ENCODE measurements around the gene LTBP2.

LTBP2 gene

GRCh38 chr14:74604911-74605310 is 7.1 kb downstream of the LTBP2 start:
- TF ChIP-seq JUND (IDR thresholded peaks at IDR 0.05; ENCODE audit: low read depth), result no peak
- in situ Hi-C loops (cut with HindIII; ENCODE audit: low pct_unique_long_range_greater_than_20kb, low sequenced_read_pairs), result no loop called here
- DNase-seq (ENCODE audit: low read depth in 1 of 2, low spot score in 1 of 2), result no peak

- TF ChIP-seq JUND (IDR thresholded peaks at IDR 0.05; ENCODE audit: low read depth), result no peak
- in situ Hi-C loops (cut with HindIII; ENCODE audit: low pct_unique_long_range_greater_than_20kb, low sequenced_read_pairs), result no loop called here
- no peak for DNase-seq (ENCODE audit: low read depth in 1 of 2, low spot score in 1 of 2)
Observed at GRCh38 chr14:74604157-74604556, 7.9 kb downstream of the LTBP2 start.

DNA sequence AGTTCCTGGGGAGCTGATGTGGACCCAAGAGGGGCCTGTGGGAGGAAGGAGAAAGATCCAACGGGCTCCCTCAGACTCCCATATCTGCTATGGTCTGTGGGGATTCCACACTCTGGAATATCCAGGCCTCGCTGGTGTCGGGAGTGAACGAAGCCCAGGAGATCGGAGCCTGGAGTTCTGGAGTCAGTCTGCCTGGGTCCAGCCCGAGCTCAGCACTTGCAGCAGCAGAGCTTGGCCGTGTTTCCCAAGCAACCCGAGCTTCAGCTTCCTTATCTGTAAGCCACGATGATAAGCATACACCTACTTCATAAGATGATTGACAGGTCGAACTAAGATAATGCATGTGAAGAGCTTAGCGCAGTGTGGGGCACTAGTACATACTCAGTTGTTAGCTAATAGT is 10.1 kb downstream of the LTBP2 start:
- in situ Hi-C loops (cut with HindIII; ENCODE audit: low pct_unique_long_range_greater_than_20kb, low sequenced_read_pairs), result no loop called here
- no peak for TF ChIP-seq JUND (IDR thresholded peaks at IDR 0.05; ENCODE audit: low read depth)
- no peak for DNase-seq (ENCODE audit: low read depth in 1 of 2, low spot score in 1 of 2)

GRCh38 chr14:74599946-74600345 is 12.1 kb downstream of the LTBP2 start:
- TF ChIP-seq JUND (IDR thresholded peaks at IDR 0.05; ENCODE audit: low read depth), result no peak
- in situ Hi-C loops (cut with HindIII; ENCODE audit: low pct_unique_long_range_greater_than_20kb, low sequenced_read_pairs), result no loop called here
- no peak for DNase-seq (ENCODE audit: low read depth in 1 of 2, low spot score in 1 of 2)

- in situ Hi-C loops (cut with HindIII; ENCODE audit: low pct_unique_long_range_greater_than_20kb, low sequenced_read_pairs), result no loop called here
- TF ChIP-seq JUND (IDR thresholded peaks at IDR 0.05; ENCODE audit: low read depth), result no peak
- DNase-seq (ENCODE audit: low read depth in 1 of 2, low spot score in 1 of 2), result no peak
Observed at GRCh38 chr14:74599321-74599761, 12.7 kb downstream of the LTBP2 start.

GRCh38 chr14:74596741-74597450 is 15.1 kb downstream of the LTBP2 start:
- in situ Hi-C loops (cut with HindIII; ENCODE audit: low pct_unique_long_range_greater_than_20kb, low sequenced_read_pairs), result no loop called here
- DNase-seq (ENCODE audit: low read depth in 1 of 2, low spot score in 1 of 2), result no peak
- TF ChIP-seq JUND (IDR thresholded peaks at IDR 0.05; ENCODE audit: low read depth), result no peak

- no peak for TF ChIP-seq JUND (IDR thresholded peaks at IDR 0.05; ENCODE audit: low read depth)
- no peak for DNase-seq (ENCODE audit: low read depth in 1 of 2, low spot score in 1 of 2)
- in situ Hi-C loops (cut with HindIII; ENCODE audit: low pct_unique_long_range_greater_than_20kb, low sequenced_read_pairs), result no loop called here
Observed at GRCh38 chr14:74595006-74595735, 16.9 kb downstream of the LTBP2 start.

DNA sequence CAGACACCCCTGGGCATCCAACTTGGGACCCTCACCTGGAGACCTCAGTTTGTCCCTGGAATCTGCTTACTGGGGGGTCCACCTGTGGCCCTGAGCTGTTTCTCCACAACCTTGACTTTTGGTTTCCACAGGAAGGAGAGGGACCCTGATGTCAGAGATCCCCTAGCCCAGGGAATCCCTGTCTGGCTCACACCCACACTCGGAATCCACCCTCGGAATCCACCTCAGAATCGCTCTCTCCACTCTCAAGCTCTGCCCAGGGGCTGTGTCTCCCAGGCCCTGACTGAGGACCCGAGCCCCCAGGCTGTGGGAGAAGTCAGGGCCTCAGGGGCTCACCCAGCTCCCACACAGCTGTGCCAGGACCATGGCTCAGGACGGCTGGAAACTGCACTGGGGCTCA is 17.4 kb downstream of the LTBP2 start:
- DNase-seq (ENCODE audit: low read depth in 1 of 2, low spot score in 1 of 2), result no peak
- in situ Hi-C loops (cut with HindIII; ENCODE audit: low pct_unique_long_range_greater_than_20kb, low sequenced_read_pairs), result no loop called here
- no peak for TF ChIP-seq JUND (IDR thresholded peaks at IDR 0.05; ENCODE audit: low read depth)

- no peak for DNase-seq (ENCODE audit: low read depth in 1 of 2, low spot score in 1 of 2)
- in situ Hi-C loops (cut with HindIII; ENCODE audit: low pct_unique_long_range_greater_than_20kb, low sequenced_read_pairs), result no loop called here
- TF ChIP-seq JUND (IDR thresholded peaks at IDR 0.05; ENCODE audit: low read depth), result no peak
Observed at GRCh38 chr14:74594029-74594428, 18.0 kb downstream of the LTBP2 start.

- DNase-seq (ENCODE audit: low read depth in 1 of 2, low spot score in 1 of 2), result no peak
- no peak for TF ChIP-seq JUND (IDR thresholded peaks at IDR 0.05; ENCODE audit: low read depth)
- in situ Hi-C loops (cut with HindIII; ENCODE audit: low pct_unique_long_range_greater_than_20kb, low sequenced_read_pairs), result no loop called here
Observed at GRCh38 chr14:74593241-74593953, 18.6 kb downstream of the LTBP2 start.

GRCh38 chr14:74592476-74593201 is 19.4 kb downstream of the LTBP2 start:
- DNase-seq (ENCODE audit: low read depth in 1 of 2, low spot score in 1 of 2), result no peak
- no peak for TF ChIP-seq JUND (IDR thresholded peaks at IDR 0.05; ENCODE audit: low read depth)
- in situ Hi-C loops (cut with HindIII; ENCODE audit: low pct_unique_long_range_greater_than_20kb, low sequenced_read_pairs), result no loop called here

GRCh38 chr14:74591899-74592298 is 20.1 kb downstream of the LTBP2 start:
- TF ChIP-seq JUND (IDR thresholded peaks at IDR 0.05; ENCODE audit: low read depth), result no peak
- no peak for DNase-seq (ENCODE audit: low read depth in 1 of 2, low spot score in 1 of 2)
- in situ Hi-C loops (cut with HindIII; ENCODE audit: low pct_unique_long_range_greater_than_20kb, low sequenced_read_pairs), result no loop called here

Measured in T47D (cell line).